NOMO-1 treated with dmso at 0.1 percent for 144 hours (cell line): ENCODE results near the gene PEX10.

ENCODE experiments used
- DNase-seq: peaks from one replicate; lab custom pipeline; 2025; ENCODE audit not compliant: unreplicated experiment; lab: John Stamatoyannopoulos, UW

The PEX10 gene

GRCh38 chr1:2426540-2426939 is 14.2 kb upstream of the PEX10 start:
- DNase-seq: no peak

- DNase-seq: no peak
These were observed 13.5 kb upstream of the PEX10 start for GRCh38 chr1:2425892-2426291.

GRCh38 chr1:2422523-2422922 is 10.2 kb upstream of the PEX10 start:
- DNase-seq: no peak

- DNase-seq: no peak
These were observed 7.1 kb upstream of the PEX10 start for GRCh38 chr1:2419416-2419815.

- DNase-seq: no peak
These were observed 6.5 kb upstream of the PEX10 start for GRCh38 chr1:2418791-2419320.

GRCh38 chr1:2417833-2418225 is 5.5 kb upstream of the PEX10 start:
- no peak for DNase-seq

- DNase-seq: no peak
These were observed 4.9 kb upstream of the PEX10 start for GRCh38 chr1:2417083-2417832.

GRCh38 chr1:2416403-2416802 is 4.0 kb upstream of the PEX10 start:
- DNase-seq: no peak

GRCh38 chr1:2415801-2416208 is 3.4 kb upstream of the PEX10 start:
- no peak for DNase-seq

GRCh38 chr1:2415337-2415736 is 3.0 kb upstream of the PEX10 start:
- no peak for DNase-seq

- DNase-seq: peak; percentile 13
These were observed 2.1 kb upstream of the PEX10 start for GRCh38 chr1:2414297-2414958.

GRCh38 chr1:2413495-2414296 is 1.3 kb upstream of the PEX10 start:
- DNase-seq: no peak

GRCh38 chr1:2412773-2413494 is 570 bp upstream of the PEX10 start:
- DNase-seq: peak; percentile 55

- DNase-seq: no peak
These were observed 466 bp downstream of the PEX10 start for GRCh38 chr1:2411801-2412394.

GRCh38 chr1:2409745-2410144 is 2.6 kb downstream of the PEX10 start:
- no peak for DNase-seq

GRCh38 chr1:2408859-2409276 is 3.5 kb downstream of the PEX10 start:
- DNase-seq: no peak

GRCh38 chr1:2408456-2408855 is 3.9 kb downstream of the PEX10 start:
- no peak for DNase-seq

GRCh38 chr1:2407991-2408275 is 4.4 kb downstream of the PEX10 start:
- DNase-seq: no peak

GRCh38 chr1:2407166-2407990 is 5.0 kb downstream of the PEX10 start:
- no peak for DNase-seq

GRCh38 chr1:2406451-2407041 is 5.8 kb downstream of the PEX10 start:
- DNase-seq: no peak
